Smooth muscle cell (in vitro differentiated cells): ENCODE results near the gene MAP3K19. TPM values are rescaled to one million over a fixed set of nuclear protein-coding genes. Genes with fewer than 3 reads are reported as not detected.

ENCODE experiments used
- DNase-seq: peaks from one replicate; lab custom pipeline; 2025; ENCODE audit not compliant: unreplicated experiment; lab: John Stamatoyannopoulos, UW
- H2AFZ ChIP-seq: fragments of 200-600 bp; sonication (generic); 2 replicates; pipeline ENCODE4 v1.6.0; 2016; ENCODE audit warnings: antibody characterized with exemption, low read depth, mild to moderate bottlenecking
- H3F3A ChIP-seq: fragments of 200-600 bp; sonication (generic); 2 replicates; pipeline ENCODE4 v1.6.0; 2017; ENCODE audit warnings: antibody characterized with exemption, low read depth
- H3K27ac ChIP-seq: fragments of 200-600 bp; sonication (generic); 2 replicates; pipeline ENCODE4 v1.5.1; 2016; ENCODE audit warnings: low read depth, mild to moderate bottlenecking
- H3K27me3 ChIP-seq: fragments of 200-600 bp; sonication (generic); 2 replicates; pipeline ENCODE4 v1.6.1; 2016; ENCODE audit warnings: low read depth, mild to moderate bottlenecking
- H3K36me3 ChIP-seq: fragments of 200-600 bp; sonication (generic); 2 replicates; pipeline ENCODE4 v1.5.1; 2016; ENCODE audit warnings: low read depth
- H3K4me1 ChIP-seq: fragments of 200-600 bp; sonication (generic); 2 replicates; pipeline ENCODE4 v1.5.1; 2016; ENCODE audit warnings: low read depth
- H3K4me2 ChIP-seq: fragments of 200-600 bp; sonication (generic); 2 replicates; pipeline ENCODE4 v1.6.0; 2016; ENCODE audit warnings: mild to moderate bottlenecking
- H3K4me3 ChIP-seq: fragments of 200-600 bp; sonication (generic); 2 replicates; pipeline ENCODE4 v1.5.1; 2016; ENCODE audit warnings: mild to moderate bottlenecking
- H3K79me2 ChIP-seq: fragments of 200-600 bp; sonication (generic); 2 replicates; pipeline ENCODE4 v1.6.0; 2016; ENCODE audit warnings: low read depth, mild to moderate bottlenecking
- H3K9ac ChIP-seq: fragments of 200-600 bp; sonication (generic); 2 replicates; pipeline ENCODE4 v1.6.0; 2016; ENCODE audit warnings: low read depth
- H3K9me3 ChIP-seq: fragments of 200-600 bp; sonication (generic); replicated peaks from 2 replicates; pipeline ENCODE4 v1.5.1; 2016; ENCODE audit warnings: low read depth
- H4K20me1 ChIP-seq: fragments of 200-600 bp; sonication (generic); 2 replicates; pipeline ENCODE4 v1.6.0; 2016; ENCODE audit warnings: low read depth
- CTCF ChIP-seq: fragments of 200-600 bp; sonication (generic); IDR thresholded peaks from 2 replicates; pipeline ENCODE4 v1.5.1; 2017; ENCODE audit warnings: borderline replicate concordance, mild to moderate bottlenecking, antibody characterized with exemption; ENCODE audit not compliant: insufficient read depth, poor library complexity, severe bottlenecking
- WGBS: methylation state at CpG from one replicate; pipeline ENCODE4 v1.1.7; 2016; ENCODE audit warnings: low lambda C conversion rate; 5-methylcytosine and 5-hydroxymethylcytosine counted together
- polyA plus RNA-seq: library from polyadenylated mRNA; unstranded; fragments of >200 nt; fragmentation: Nextera tagmentation; extraction: Ambion mirVana; gene quantifications from 2 replicates; pipeline ENCODE4 v1.2.1, GENCODE V29; 2016
- total RNA-seq: library from RNA; depleted of rRNA; stranded (reverse); fragments of >200 nt; gene quantifications from 2 replicates; pipeline ENCODE4 v1.2.3, GENCODE V29; 2014

Gene MAP3K19
- total and polyA plus RNA-seq, 2 experiments from 2014 or later, result 0.14 TPM; not detected in 1

- Histone ChIP-seq H3K4me1 (no peaks in the 10 kb centered on the region), H3F3A (peaks cover 2% of the 10 kb centered on the region), H3K79me2 (peaks cover 73% of the 10 kb centered on the region), H3K36me3 (no peaks in the 10 kb centered on the region), H3K27ac (no peak overlapping the region), H3K9me3 (peaks cover 4% of the 10 kb centered on the region), H2AFZ (no peak overlapping the region), H3K27me3 (no peaks in the 10 kb centered on the region), H3K9ac (no peak overlapping the region), H4K20me1 (peaks cover 72% of the 10 kb centered on the region), H3K4me2 (no peak overlapping the region), H3K4me3 (no peak overlapping the region)
- no peak for TF ChIP-seq CTCF
- DNase-seq, result no peak
- 91% methylated on average over 2 of the region's 2 CpGs for WGBS
These were observed 39.0 kb upstream of the MAP3K19 start for GRCh38 chr2:135086222-135086621.

- H4K20me1 ChIP-seq, result peaks cover 11% of the 10 kb centered on the region
- no peak overlapping the region for H3K9ac ChIP-seq
- no peaks in the 10 kb centered on the region for H3K36me3 ChIP-seq
- no peak overlapping the region for H3K4me3 ChIP-seq
- H3F3A ChIP-seq, result no peaks in the 10 kb centered on the region
- no peak overlapping the region for H3K27ac ChIP-seq
- H3K27me3 ChIP-seq, result no peaks in the 10 kb centered on the region
- DNase-seq, result no peak
- no peak for TF ChIP-seq CTCF
- no peak overlapping the region for H3K4me2 ChIP-seq
- no peaks in the 10 kb centered on the region for H3K4me1 ChIP-seq
- no peak overlapping the region for H2AFZ ChIP-seq
- peaks cover 2% of the 10 kb centered on the region for H3K9me3 ChIP-seq
- peaks cover 59% of the 10 kb centered on the region for H3K79me2 ChIP-seq
These were observed 31.2 kb upstream of the MAP3K19 start for GRCh38 chr2:135078417-135078816.

- H3K27me3 ChIP-seq, result no peaks in the 10 kb centered on the region
- H3F3A ChIP-seq, result no peaks in the 10 kb centered on the region
- DNase-seq, result no peak
- no peaks in the 10 kb centered on the region for H3K4me1 ChIP-seq
- no peak overlapping the region for H3K4me2 ChIP-seq
- H2AFZ ChIP-seq, result no peak overlapping the region
- 96% methylated on average over 2 of the region's 2 CpGs for WGBS
- H3K4me3 ChIP-seq, result no peak overlapping the region
- peaks cover 8% of the 10 kb centered on the region for H4K20me1 ChIP-seq
- no peaks in the 10 kb centered on the region for H3K36me3 ChIP-seq
- peaks cover 2% of the 10 kb centered on the region for H3K9me3 ChIP-seq
- H3K27ac ChIP-seq, result no peak overlapping the region
- peaks cover 55% of the 10 kb centered on the region for H3K79me2 ChIP-seq
- H3K9ac ChIP-seq, result no peak overlapping the region
- no peak for TF ChIP-seq CTCF
These were observed 29.3 kb upstream of the MAP3K19 start for GRCh38 chr2:135076556-135076955.

GRCh38 chr2:135074216-135074615, 27.0 kb upstream of the MAP3K19 start:
- no peak for TF ChIP-seq CTCF
- Histone ChIP-seq H3K36me3 (peaks cover 11% of the 10 kb centered on the region), H3K4me2 (no peak overlapping the region), H3F3A (no peaks in the 10 kb centered on the region), H2AFZ (no peak overlapping the region), H3K27ac (no peak overlapping the region), H3K79me2 (peaks cover 62% of the 10 kb centered on the region), H3K4me3 (no peak overlapping the region), H3K9ac (no peak overlapping the region), H4K20me1 (peaks cover 4% of the 10 kb centered on the region), H3K9me3 (peaks cover 9% of the 10 kb centered on the region), H3K27me3 (no peaks in the 10 kb centered on the region), H3K4me1 (no peaks in the 10 kb centered on the region)
- WGBS, result 96% methylated on average over 3 of the region's 3 CpGs
- DNase-seq, result no peak
